GM12878 (cell line): ENCODE measurements around the gene PTK6. TPM values are rescaled to one million over a fixed set of nuclear protein-coding genes. Genes with fewer than 3 reads are reported as not detected.

Source experiments
- BACH1 ChIP-seq: fragments of 450-650 bp; IDR thresholded peaks from 2 replicates; pipeline ENCODE4 v1.6.1; 2017; ENCODE audit warnings: mild to moderate bottlenecking, borderline replicate concordance
- BHLHE40 ChIP-seq, 2 experiments: fragments of 450-650 bp in 1 of 2; IDR thresholded peaks; 2 replicates each; pipeline ENCODE4 v1.6.1; 2011 to 2017; ENCODE audit warnings: low read depth in 2 of 2, borderline replicate concordance in 1 of 2, improper control_type of control experiment in 1 of 2, low read length in 1 of 2, mild to moderate bottlenecking in 1 of 2
- CHD2 ChIP-seq: IDR thresholded peaks from 2 replicates; pipeline ENCODE4 v1.6.1; 2011; ENCODE audit warnings: low read depth, low read length, improper control_type of control experiment, borderline replicate concordance
- EP300 ChIP-seq, 2 experiments: fragments of 150-350 bp in 1 of 2; IDR thresholded peaks; 2 replicates each; pipeline ENCODE4 v1.6.1; 2011 to 2012; ENCODE audit warnings: low read depth in 2 of 2, low read length in 2 of 2, borderline replicate concordance in 1 of 2, improper control_type of control experiment in 1 of 2, inconsistent platforms in 1 of 2; ENCODE audit not compliant: control insufficient read depth in 1 of 2
- IKZF1 ChIP-seq: fragments of 450-650 bp; conservative IDR thresholded peaks from 2 replicates; pipeline ENCODE4 v1.6.1; 2017; ENCODE audit warnings: antibody characterized with exemption, mild to moderate bottlenecking
- IKZF2 ChIP-seq, 2 experiments: fragments of 450-650 bp; IDR thresholded peaks; 2 replicates each; pipeline ENCODE4 v1.6.1; 2017; ENCODE audit warnings: mild to moderate bottlenecking in 2 of 2, moderate library complexity in 2 of 2
- JUND ChIP-seq: IDR thresholded peaks from 2 replicates; pipeline ENCODE4 v1.6.1; 2012; ENCODE audit warnings: low read depth, mild to moderate bottlenecking, low read length, improper control_type of control experiment, moderate library complexity
- KDM1A ChIP-seq: fragments of 200-600 bp; sonication (generic); IDR thresholded peaks from 2 replicates; pipeline ENCODE4 v1.6.1; 2016; ENCODE audit warnings: borderline replicate concordance
- KLF5 ChIP-seq: fragments of 450-650 bp; IDR thresholded peaks from 2 replicates; pipeline ENCODE4 v1.6.1; 2014; ENCODE audit warnings: mild to moderate bottlenecking; ENCODE audit not compliant: partially characterized antibody
- RBBP5 ChIP-seq: fragments of 200-600 bp; sonication (generic); conservative IDR thresholded peaks from 2 replicates; pipeline ENCODE4 v1.6.1; 2016
- RUNX3 ChIP-seq: IDR thresholded peaks from 2 replicates; pipeline ENCODE4 v1.6.1; 2012; ENCODE audit warnings: low read length, inconsistent platforms
- SMAD1 ChIP-seq: fragments of 450-650 bp; IDR thresholded peaks from 2 replicates; pipeline ENCODE4 v1.6.1; 2018; ENCODE audit warnings: mild to moderate bottlenecking, low read depth; ENCODE audit not compliant: partially characterized antibody
- TBL1XR1 ChIP-seq: IDR thresholded peaks from 2 replicates; pipeline ENCODE4 v1.6.1; 2012; ENCODE audit warnings: low read depth, low read length, improper control_type of control experiment
- TCF12 ChIP-seq: IDR thresholded peaks from 2 replicates; pipeline ENCODE4 v1.6.1; 2011; ENCODE audit warnings: low read depth, mild to moderate bottlenecking, low read length
- TCF3 ChIP-seq: IDR thresholded peaks from 2 replicates; pipeline ENCODE4 v1.6.1; 2012; ENCODE audit warnings: low read depth, mild to moderate bottlenecking, low read length, borderline replicate concordance; ENCODE audit not compliant: insufficient read depth
- WRNIP1 ChIP-seq: IDR thresholded peaks from 2 replicates; pipeline ENCODE4 v1.6.1; 2011; ENCODE audit warnings: low read depth, low read length, improper control_type of control experiment, borderline replicate concordance
- ZBTB11 ChIP-seq: fragments of 450-650 bp; formaldehyde crosslinking; IDR thresholded peaks from 2 replicates; pipeline ENCODE4 v1.5.0; 2022; ENCODE audit warnings: mild to moderate bottlenecking, missing genetic modification characterization
- ZBTB33 ChIP-seq: fragments of 450-650 bp; IDR thresholded peaks from 2 replicates; pipeline ENCODE4 v1.6.1; 2017; ENCODE audit warnings: mild to moderate bottlenecking
- ZBTB40 ChIP-seq: fragments of 450-650 bp; IDR thresholded peaks from 2 replicates; pipeline ENCODE4 v1.6.1; 2016; ENCODE audit warnings: mild to moderate bottlenecking, moderate library complexity, borderline replicate concordance
- polyA plus RNA-seq, 11 experiments: library from polyadenylated mRNA; depleted of rRNA in 4 of 11; unstranded in 6 of 11; stranded (reverse) in 5 of 11; fragments of >200 nt; fragmentation: Nextera tagmentation in 4 of 11; fragmentation: Illumina TruSeq in 1 of 11; extraction: Ambion mirVana in 4 of 11; extraction: Trizol in 1 of 11; gene quantifications; 1 replicate in 1 of 11; 2 replicates in 10 of 11; pipeline versions ENCODE4 v1.2.1 to v1.2.3, GENCODE V29; 2011 to 2016; ENCODE audit warnings: inconsistent platforms in 2 of 11, missing spikeins in 2 of 11, low read depth in 1 of 11
- total RNA-seq, 4 experiments: library from RNA; depleted of rRNA in 3 of 4; stranded (reverse); fragments of >200 nt in 3 of 4; fragmentation: Illumina TruSeq in 1 of 4; extraction: Trizol in 1 of 4; gene quantifications; 2 replicates each; pipeline versions ENCODE4 v1.2.1 to v1.2.3, GENCODE V29; 2013 to 2021

PTK6 gene
- total and polyA plus RNA-seq, 10 of the 15 experiments (the other 5 are each of a cell fraction or from before 2014, with no cell fraction given), result 0.02 to 0.21 (median 0.09) TPM; not detected in 3

GRCh38 chr20:63542696-63543095 lies 5.5 kb upstream of the PTK6 start (continued):
- TF ChIP-seq ZBTB11 (CRISPR knock-in tag), result no peak
- 0 out of 2 replicates have a peak, but pooled peaks have one; percentile 29 for TF ChIP-seq TBL1XR1
- TF ChIP-seq SMAD1, result no peak
- TF ChIP-seq EP300 (IDR thresholded peaks at IDR 0.05; ENCODE audit: borderline replicate concordance in 1 of 2, control insufficient read depth in 1 of 2, low read depth in 2 of 2, low read length in 2 of 2), result 0 out of 4 replicates have a peak, but pooled peaks of 1 of the 2 experiments have one; percentile 18
- no peak for TF ChIP-seq KDM1A
- peak in 1 of 2 experiments; percentile 59; a peak in 1 of 4 replicates for TF ChIP-seq IKZF2 (IDR thresholded peaks at IDR 0.05)
- TF ChIP-seq BHLHE40 (IDR thresholded peaks at IDR 0.05; ENCODE audit: borderline replicate concordance in 1 of 2, low read depth in 2 of 2, low read length in 1 of 2), result peak in 1 of 2 experiments; percentile 55; a peak in 1 of 4 replicates
- peak; percentile 24; the same call in 1 of the 2 replicates for TF ChIP-seq BACH1
- peak; percentile 33 for TF ChIP-seq RUNX3
- TF ChIP-seq KLF5, result no peak
- TF ChIP-seq IKZF1, result peak; percentile 69
- peak; percentile 85 for TF ChIP-seq TCF3
- TF ChIP-seq CHD2, result 0 out of 2 replicates have a peak, but pooled peaks have one; percentile 19
- TF ChIP-seq ZBTB40, result peak; percentile 42; the same call in 1 of the 2 replicates
- no peak for TF ChIP-seq ZBTB33
- peak; percentile 88 for TF ChIP-seq TCF12
- no peak for TF ChIP-seq RBBP5
- TF ChIP-seq JUND, result no peak
- TF ChIP-seq WRNIP1, result no peak
